Stimulated activated CD4-positive, alpha-beta T cell treated with anti-CD3 and anti-CD28 coated beads, TNF-alpha, amount 100 ng/mL, for 48 hours (primary cell): Measurements from ENCODE around the gene KREMEN1.
"Not testable (repeated sequence)": the region's sequence is repeated elsewhere in the genome, so short reads cannot be mapped to it uniquely, and the experiment has no call there.

ENCODE experiments used
- DNase-seq, 3 donors: peaks; one replicate each; pipeline ENCODE4 v3.0.0-alpha.2; 2020; ENCODE audit warnings: low read depth in 3 of 3

KREMEN1 gene

DNA sequence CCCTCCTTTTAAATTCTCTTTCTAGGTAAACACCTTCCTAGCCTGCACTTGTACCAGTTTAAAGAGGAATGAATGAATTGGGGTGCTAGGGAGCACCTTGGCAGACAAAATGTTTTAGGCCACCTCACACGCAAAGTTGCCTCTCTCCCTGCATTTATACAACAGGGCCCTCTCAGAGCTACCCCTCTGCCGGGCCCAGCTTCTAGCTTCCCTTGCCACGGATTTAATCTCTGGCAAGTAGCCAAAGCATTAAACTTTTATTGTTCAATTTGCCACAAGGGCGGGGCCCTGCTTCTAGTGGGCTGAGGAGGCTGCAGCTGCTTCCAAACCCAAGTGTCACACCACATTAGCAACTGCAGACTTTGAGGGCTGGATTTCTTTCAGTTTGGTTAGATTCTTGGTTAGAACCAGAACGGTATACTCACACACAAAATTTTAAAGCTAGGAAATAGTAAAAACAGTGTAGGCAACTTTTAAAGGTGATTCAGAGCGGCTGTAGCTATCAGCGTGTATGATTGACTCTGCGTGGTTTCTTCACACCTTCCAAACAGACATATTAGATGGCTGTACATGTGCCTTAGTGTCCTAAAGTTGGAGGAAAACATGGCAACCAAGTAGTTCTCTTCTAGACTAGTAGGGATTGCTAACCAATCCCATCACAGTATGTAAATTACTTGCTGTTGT, 6.5 kb downstream of the KREMEN1 start:
- no peak for DNase-seq

DNA sequence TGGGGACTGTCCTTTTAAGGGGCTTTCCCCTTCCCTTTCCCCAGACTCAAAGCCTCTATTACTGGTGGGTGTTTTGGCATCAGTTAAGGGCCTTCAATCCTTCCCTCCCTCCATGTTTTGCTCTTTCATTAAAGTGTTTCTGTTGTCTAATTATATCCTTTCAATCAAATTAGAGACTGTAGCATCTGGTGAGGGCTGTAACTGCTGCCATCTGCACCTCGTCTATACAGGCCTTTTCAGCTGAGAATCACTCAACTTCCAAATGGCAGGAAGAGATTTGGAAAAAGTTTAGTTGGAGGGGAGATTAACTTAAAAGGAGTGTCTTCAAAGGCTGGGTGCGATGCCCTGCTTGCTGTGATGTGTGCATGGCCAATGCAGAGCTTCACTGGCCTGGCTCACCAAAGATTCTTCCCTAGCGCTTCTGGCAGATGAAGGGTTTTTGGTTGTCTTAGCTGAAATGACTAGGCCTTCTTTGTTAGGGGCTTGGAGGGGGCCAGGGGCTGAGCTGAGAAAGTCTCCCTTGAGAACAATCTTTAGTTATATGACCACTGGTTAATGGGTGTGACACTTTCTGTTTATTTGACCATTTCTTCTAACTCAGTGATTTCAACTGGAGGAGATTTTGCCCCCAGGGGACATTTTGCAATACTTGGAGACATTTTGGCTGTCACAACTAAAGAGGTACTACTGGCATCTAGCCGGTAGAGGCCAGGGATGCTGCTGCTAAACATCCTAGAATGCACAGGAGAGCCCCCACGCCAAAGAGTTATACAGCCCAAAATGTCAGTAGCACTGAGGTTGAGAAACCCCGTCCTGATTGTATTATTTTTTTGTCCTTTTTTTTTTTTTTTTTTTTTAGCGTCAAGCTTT, 7.5 kb downstream of the KREMEN1 start:
- no peak for DNase-seq

- no peak for DNase-seq
Measured at GRCh38 chr22:29081517-29082236, 8.8 kb downstream of the KREMEN1 start.

DNA sequence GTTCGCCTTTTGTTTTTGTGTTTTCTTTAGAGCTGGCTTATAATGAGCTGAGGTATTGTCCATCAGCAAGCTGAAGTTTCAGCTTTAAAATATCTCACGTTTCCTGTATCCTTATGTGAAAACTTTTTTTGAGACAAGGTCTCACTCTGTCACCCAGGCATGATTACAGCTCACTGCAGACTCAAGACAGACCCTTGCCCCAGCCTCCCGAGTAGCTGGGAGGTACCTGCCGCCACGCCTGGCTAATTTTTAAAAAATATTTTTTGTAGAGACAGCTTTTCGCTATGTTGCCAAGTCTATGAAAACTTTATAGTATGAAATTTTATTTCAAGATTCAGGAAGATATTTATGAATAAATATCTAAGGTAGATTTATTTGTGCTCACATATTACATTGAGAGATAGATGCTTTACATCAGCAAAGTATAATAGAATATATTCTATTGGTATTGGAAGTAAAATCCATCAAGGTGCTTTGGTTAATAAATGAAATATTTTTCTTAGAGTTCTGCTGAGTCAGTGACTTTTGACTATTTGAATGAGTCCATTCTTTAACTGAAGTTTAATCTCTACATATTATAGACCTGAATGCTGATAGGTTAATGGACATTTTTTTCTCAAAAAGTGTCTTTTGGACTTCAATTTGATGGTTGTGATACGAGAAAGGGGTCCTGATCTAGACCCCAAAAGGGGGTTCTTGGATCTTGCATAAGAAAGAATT, 10.2 kb downstream of the KREMEN1 start:
- DNase-seq = no peak

DNA sequence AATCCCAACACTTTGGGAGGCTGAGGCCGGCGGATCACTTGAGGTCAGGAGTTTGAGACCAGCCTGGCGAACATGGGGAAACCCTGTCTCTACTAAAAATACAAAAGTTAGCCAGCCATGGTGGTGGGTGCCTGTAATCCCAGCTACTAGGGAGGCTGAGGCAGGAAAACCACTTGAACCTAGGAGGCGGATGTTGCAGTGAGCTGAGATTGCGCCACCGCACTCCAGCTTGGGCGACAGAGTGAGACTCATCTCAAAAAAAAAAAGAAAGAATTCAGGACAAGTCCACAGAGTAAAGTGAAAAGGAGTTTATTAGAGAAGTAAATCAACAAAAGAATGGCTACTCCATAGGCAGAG, 10.7 kb downstream of the KREMEN1 start:
- DNase-seq = not testable (repeated sequence)

DNA sequence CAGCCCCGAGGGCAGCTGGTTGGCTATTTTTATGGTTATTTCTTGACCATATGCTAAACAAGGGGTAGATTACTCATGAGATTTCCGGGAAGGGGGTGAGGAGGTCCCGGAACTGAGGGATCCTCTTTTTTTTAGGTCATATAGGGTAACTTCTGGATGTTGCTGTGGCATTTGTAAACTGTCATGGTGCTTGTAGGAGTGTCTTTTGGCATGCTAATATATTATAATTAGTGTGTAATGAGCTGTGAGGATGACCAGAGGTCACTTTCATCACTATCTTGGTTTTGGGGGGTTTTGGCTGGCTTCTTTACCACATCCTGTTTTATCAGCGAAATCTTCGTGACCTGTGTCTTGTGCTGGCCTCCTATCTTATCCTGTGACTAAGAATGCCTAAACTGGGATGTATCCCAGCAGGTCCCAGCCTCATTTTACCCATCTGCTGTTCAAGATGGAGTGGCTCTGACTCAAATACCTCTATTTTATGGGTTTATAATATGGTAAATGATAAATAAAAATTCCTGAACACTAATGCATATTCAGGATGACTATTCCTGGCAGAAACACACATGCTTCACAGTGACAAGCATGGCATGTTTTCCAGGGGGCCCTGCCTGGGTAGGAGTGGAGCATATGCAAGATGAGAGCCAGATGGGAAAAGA, 11.2 kb downstream of the KREMEN1 start:
- DNase-seq = no peak

- DNase-seq = no peak
Measured at GRCh38 chr22:29087012-29087411, 14.2 kb downstream of the KREMEN1 start.

- no peak for DNase-seq
Measured at GRCh38 chr22:29088809-29089208, 16.0 kb downstream of the KREMEN1 start.

DNA sequence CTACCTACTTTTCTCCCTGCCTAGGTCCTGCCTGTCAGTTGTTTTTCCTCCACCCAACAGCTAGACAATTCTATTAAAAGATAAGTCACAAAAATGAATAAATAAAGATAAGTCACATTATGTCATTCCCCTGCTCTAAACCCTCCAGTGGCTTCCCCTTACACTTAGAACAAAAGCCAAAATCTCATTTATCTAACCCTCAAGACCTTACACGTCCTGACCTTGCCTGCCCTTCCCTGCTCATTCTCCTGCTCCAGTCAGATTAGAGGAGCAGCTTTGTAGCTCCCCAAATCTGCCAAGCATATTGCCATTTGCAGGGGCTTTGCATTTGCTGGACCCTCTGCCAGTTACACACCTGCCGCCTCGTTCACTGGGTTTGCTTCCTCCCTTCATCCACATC, 16.7 kb downstream of the KREMEN1 start:
- no peak for DNase-seq

GRCh38 chr22:29090039-29090438, 17.2 kb downstream of the KREMEN1 start:
- no peak for DNase-seq

- no peak for DNase-seq
Measured at GRCh38 chr22:29092243-29092642, 19.4 kb downstream of the KREMEN1 start.

DNA sequence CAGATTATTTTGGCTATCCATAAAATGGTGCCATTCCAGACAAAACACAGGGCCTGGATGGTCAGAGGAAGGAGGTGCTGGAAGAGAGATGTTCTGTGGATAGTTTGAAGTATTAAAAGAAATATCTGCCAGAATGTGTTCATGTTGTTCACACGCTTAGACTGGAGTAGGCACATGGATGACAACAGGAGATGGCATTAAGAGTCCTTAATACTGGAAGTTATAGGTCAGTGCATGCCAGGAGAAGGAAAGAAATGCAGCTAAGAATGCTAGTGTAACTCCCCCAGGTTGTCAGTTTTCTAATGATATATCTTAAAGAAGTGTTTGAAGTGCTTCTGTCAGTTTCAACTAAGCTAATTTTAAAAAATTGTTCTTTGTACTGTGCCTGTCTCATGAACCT, 20.2 kb downstream of the KREMEN1 start:
- no peak for DNase-seq

DNA sequence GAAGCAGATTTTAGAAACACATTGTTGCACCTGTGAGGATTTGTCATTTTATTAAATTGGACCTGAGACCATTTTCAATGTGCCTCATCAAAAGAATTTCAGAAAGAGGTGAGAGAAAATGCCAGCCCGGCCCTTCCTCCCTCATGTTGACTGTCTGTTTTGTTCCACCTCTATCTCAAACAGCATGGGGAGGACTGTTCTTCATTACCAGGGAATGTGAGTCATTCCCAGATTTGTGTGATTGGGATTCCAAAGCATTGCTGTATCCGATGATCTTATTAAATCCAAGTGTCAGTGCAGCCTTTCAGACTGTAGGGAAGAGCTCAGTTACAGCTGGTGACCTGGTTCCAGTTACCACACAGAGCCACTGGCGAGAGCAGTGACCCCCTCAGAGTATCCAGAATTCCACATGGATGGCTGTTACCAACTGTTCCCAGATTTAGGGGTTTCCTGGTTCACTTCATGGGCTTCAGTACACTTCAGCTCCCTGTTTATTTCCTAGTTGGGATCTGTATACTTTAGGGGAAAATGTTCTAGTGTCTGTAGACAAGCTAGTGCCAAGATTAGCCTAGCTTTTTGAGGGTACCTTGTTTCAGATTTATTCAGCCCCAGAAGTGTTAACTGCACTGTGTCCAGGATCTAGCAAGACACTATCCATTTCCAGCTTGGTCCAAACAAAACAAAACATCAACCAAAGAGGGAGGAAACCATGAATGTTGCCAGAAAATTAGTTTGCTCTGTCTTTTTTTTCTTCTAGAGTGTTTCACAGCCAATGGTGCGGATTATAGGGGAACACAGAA, 20.9 kb downstream of the KREMEN1 start:
- no peak for DNase-seq

DNA sequence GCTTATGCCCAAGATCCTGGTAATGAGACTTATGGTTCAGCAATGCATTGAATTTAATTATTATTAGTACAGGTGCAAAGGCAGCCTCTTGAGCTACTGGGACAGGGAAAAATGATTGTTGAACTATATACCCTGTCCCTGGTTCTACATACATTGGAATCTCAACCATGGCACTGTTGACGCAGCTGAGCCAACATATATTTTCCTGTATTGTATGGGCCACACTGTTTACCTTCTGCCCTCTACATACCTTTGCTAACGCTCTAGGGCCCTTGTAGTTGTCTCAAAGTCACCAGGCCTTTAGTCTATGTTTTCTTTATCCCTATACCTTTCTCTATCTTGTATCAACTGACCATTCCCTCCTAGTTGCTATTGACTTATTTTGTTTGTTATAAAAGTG, 22.6 kb downstream of the KREMEN1 start:
- DNase-seq = no peak

GRCh38 chr22:29096736-29097669, 24.2 kb downstream of the KREMEN1 start:
- DNase-seq = no peak

- DNase-seq = no peak
Measured at GRCh38 chr22:29098296-29098695, 25.5 kb downstream of the KREMEN1 start.

- DNase-seq = no peak
Measured at GRCh38 chr22:29102300-29102699, 29.5 kb downstream of the KREMEN1 start.

DNA sequence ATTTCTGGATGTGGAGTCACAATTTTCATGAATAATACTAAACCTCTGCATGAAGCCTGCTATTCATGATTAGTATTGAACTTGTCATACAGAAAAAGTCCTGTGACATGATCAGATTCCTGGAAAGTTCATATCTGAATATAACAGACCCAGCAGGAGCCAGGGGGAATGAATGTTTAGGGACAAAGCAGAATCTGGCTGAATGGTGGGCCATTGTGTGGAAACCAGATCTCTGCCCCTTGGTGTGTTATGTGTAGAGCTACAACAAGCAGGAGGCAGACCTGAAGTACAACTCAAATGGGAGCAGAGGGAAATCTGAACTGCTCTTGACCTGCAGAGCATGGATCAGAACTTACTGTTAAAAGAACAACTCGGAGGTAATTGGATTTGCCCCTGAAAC, 30.3 kb downstream of the KREMEN1 start:
- DNase-seq = no peak

DNA sequence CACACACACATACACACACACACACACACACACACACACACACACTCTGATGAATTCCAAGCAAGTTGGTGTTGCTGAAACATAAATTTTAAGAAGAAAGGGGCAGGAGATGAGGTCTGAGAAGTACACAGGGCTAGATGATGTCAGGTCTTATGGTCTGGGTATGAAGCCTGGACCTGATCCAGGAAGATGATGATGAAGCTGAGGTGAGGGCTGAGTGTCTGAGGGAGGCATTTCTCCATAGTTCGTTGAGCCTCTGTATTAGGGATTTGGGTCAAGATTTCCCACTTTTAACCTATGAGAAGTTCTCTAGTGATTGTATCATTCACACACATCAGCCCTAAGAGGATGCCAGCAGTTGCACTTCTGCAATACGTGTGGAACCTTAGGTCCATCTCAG, 32.6 kb downstream of the KREMEN1 start:
- DNase-seq = no peak

GRCh38 chr22:29106839-29107238, 34.0 kb downstream of the KREMEN1 start:
- no peak for DNase-seq
